GM21528 (cell line): ENCODE data around the gene MUTYH.
"Not testable (repeated sequence)": the region's sequence is repeated elsewhere in the genome, so short reads cannot be mapped to it uniquely, and the experiment has no call there.

Source experiments
- ATAC-seq: cut with Tn5 transposase; IDR thresholded peaks from one replicate; pipeline ENCODE4 v1.9.1; 2021; ENCODE audit warnings: mild to moderate bottlenecking, moderate library complexity; ENCODE audit not compliant: unreplicated experiment, low FRiP score

The MUTYH gene

GRCh38 chr1:45284858-45285257, 55.4 kb downstream of the MUTYH start:
- not testable (repeated sequence) for ATAC-seq

GRCh38 chr1:45282351-45282750, 57.9 kb downstream of the MUTYH start:
- ATAC-seq, result no peak
